Colon (tissue), 2 donors: ENCODE data around the gene CFC1.
"Not testable (repeated sequence)": the region's sequence is repeated elsewhere in the genome, so short reads cannot be mapped to it uniquely, and the experiment has no call there.

ENCODE experiments used
- FAIRE-seq: peaks from 2 replicates; lab custom pipeline; 2012; peaks lifted over from hg19 to GRCh38; lab: Jason Lieb, UNC
- donor health status: control.
- donor health status: control.

The CFC1 gene

GRCh38 chr2:130582970-130583369 is 16.4 kb downstream of the CFC1 start:
- FAIRE-seq = not testable (repeated sequence)

- not testable (repeated sequence) for FAIRE-seq
Observed at GRCh38 chr2:130581491-130581890, 17.9 kb downstream of the CFC1 start.

- not testable (repeated sequence) for FAIRE-seq
Observed at GRCh38 chr2:130579121-130579520, 20.3 kb downstream of the CFC1 start.

- FAIRE-seq = not testable (repeated sequence)
Observed at GRCh38 chr2:130577559-130577958, 21.8 kb downstream of the CFC1 start.

- not testable (repeated sequence) for FAIRE-seq
Observed at GRCh38 chr2:130576209-130576784, 23.1 kb downstream of the CFC1 start.

GRCh38 chr2:130574230-130574629 is 25.1 kb downstream of the CFC1 start:
- FAIRE-seq = not testable (repeated sequence)

- not testable (repeated sequence) for FAIRE-seq
Observed at GRCh38 chr2:130571929-130572328, 27.4 kb downstream of the CFC1 start.

GRCh38 chr2:130566165-130566564 is 33.2 kb downstream of the CFC1 start:
- not testable (repeated sequence) for FAIRE-seq

GRCh38 chr2:130556441-130556840 is 42.9 kb downstream of the CFC1 start:
- FAIRE-seq = not testable (repeated sequence)

GRCh38 chr2:130554178-130554577 is 45.2 kb downstream of the CFC1 start:
- FAIRE-seq = not testable (repeated sequence)

GRCh38 chr2:130549475-130549874 is 49.9 kb downstream of the CFC1 start:
- not testable (repeated sequence) for FAIRE-seq

- FAIRE-seq = not testable (repeated sequence)
Observed at GRCh38 chr2:130548418-130548817, 51.0 kb downstream of the CFC1 start.

GRCh38 chr2:130544978-130545377 is 54.4 kb downstream of the CFC1 start:
- FAIRE-seq = not testable (repeated sequence)

- FAIRE-seq = not testable (repeated sequence)
Observed at GRCh38 chr2:130543785-130544528, 55.4 kb downstream of the CFC1 start.

- FAIRE-seq = not testable (repeated sequence)
Observed at GRCh38 chr2:130542789-130543188, 56.6 kb downstream of the CFC1 start.
